Right lobe of liver (tissue), 6 donors: ENCODE measurements around the gene SYT3. TPM values are rescaled to one million over a fixed set of nuclear protein-coding genes. Genes with fewer than 3 reads are reported as not detected.

Experiments used
- ATAC-seq, 4 donors: fragments of 200-7000 bp; cut with Tn5 transposase; one replicate each; pipeline ENCODE4 v1.9.1; 2020; ENCODE audit warnings: mild to moderate bottlenecking in 4 of 4, moderate library complexity in 4 of 4
- DNase-seq, 3 donors: peaks; one replicate each; pipeline ENCODE4 v3.0.0-alpha.2; 2020
- H3K27ac ChIP-seq, 3 donors: fragments of 200-600 bp; one replicate each; pipeline ENCODE4 v1.8.0; 2022
- H3K27me3 ChIP-seq, 2 donors: fragments of 200-600 bp; one replicate each; pipeline ENCODE4 v1.8.0; 2022
- H3K36me3 ChIP-seq, 4 donors: fragments of 200-600 bp; sonication (generic) in 1 of 4; one replicate each; pipeline versions ENCODE4 v1.5.1 to v1.8.0; 2017 to 2022; ENCODE audit warnings: control low read depth in 1 of 4
- H3K4me1 ChIP-seq, 4 donors: fragments of 200-600 bp; sonication (generic) in 1 of 4; one replicate each; pipeline versions ENCODE4 v1.5.1 to v1.8.0; 2017 to 2022; ENCODE audit warnings: control low read depth in 1 of 4
- H3K4me3 ChIP-seq, 3 donors: fragments of 200-600 bp; one replicate each; pipeline ENCODE4 v1.8.0; 2022
- H3K9me3 ChIP-seq, 4 donors: fragments of 200-600 bp; sonication (generic) in 1 of 4; one replicate each; pipeline versions ENCODE4 v1.5.1 to v1.8.0; 2017 to 2022; ENCODE audit warnings: control low read depth in 1 of 4
- CTCF ChIP-seq, 4 donors: fragments of 200-600 bp in 3 of 4; fragments of 450-650 bp in 1 of 4; IDR thresholded peaks; one replicate each; pipeline versions ENCODE4 v1.5.1 to v1.8.0; 2016 to 2022; ENCODE audit warnings: antibody characterized with exemption in 4 of 4, mild to moderate bottlenecking in 2 of 4
- POLR2A ChIP-seq: fragments of 450-650 bp; IDR thresholded peaks from one replicate; pipeline ENCODE4 v1.6.1; 2017; ENCODE audit warnings: antibody characterized with exemption, mild to moderate bottlenecking
- WGBS: methylation state at CpG from one replicate; pipeline ENCODE4 v1.1.6; 2018; ENCODE audit warnings: low coverage, low lambda C conversion rate; ENCODE audit not compliant: insufficient coverage; ENCODE audit errors: missing lambda C conversion rate; 5-methylcytosine and 5-hydroxymethylcytosine counted together
- intact Hi-C, 2 donors: fragments of 100-400 bp; cut with DNase I; formaldehyde crosslinking; loops; one replicate each; pipeline versions ENCODE4 v1.11.2 to v1.14.1; 2022
- total RNA-seq, 6 experiments: library from RNA; depleted of rRNA in 2 of 6; stranded (reverse); fragments of >200 nt in 2 of 6; fragmentation: NEBNext Ultra II Directional in 3 of 6; extraction: Animal tissue kit (Norgen Biotek cat#: 25700) in 3 of 6; gene quantifications; one replicate each; pipeline versions ENCODE4 v1.1.0 to v1.2.4, GENCODE V29; 2016 to 2023
- donor health status: DM: no; HTN: yes; CAD: no.
- donor health status: DM: no; HTN: no; CAD: no.
- donor health status: DM: no; HTN: no; CAD: no.
- donor health status: DM: no; HTN: yes; CAD: no.
- donor health status: DM: no; HTN: yes; CAD: no.

Gene SYT3
- total RNA-seq, 6 experiments from 2014 or later, result not detected

- Histone ChIP-seq H3K27me3 (no peaks in the 10 kb centered on the region), H3K4me3 (no peak overlapping the region), H3K4me1 (no peaks in the 10 kb centered on the region), H3K9me3 (no peaks in the 10 kb centered on the region), H3K36me3 (no peaks in the 10 kb centered on the region), H3K27ac (no peak overlapping the region)
- ATAC-seq, result no peak
- intact Hi-C loops, result no loop called here
- DNase-seq, result no peak
- 41% methylated on average over 4 of the region's 4 CpGs for WGBS
- no peak for TF ChIP-seq POLR2A
- no peak for TF ChIP-seq CTCF (IDR thresholded peaks at IDR 0.05)
Observed at GRCh38 chr19:50602935-50603334, 36.7 kb downstream of the SYT3 start.

- H3K4me1 ChIP-seq, result no peaks in the 10 kb centered on the region
- H3K36me3 ChIP-seq, result no peaks in the 10 kb centered on the region
- 54% methylated on average over 6 of the region's 6 CpGs for WGBS
- intact Hi-C loops, result no loop called here
- DNase-seq (no peak), ATAC-seq (no peak)
- no peaks in the 10 kb centered on the region for H3K27me3 ChIP-seq
- TF ChIP-seq CTCF (IDR thresholded peaks at IDR 0.05) (no peak), POLR2A (no peak)
- H3K9me3 ChIP-seq, result no peaks in the 10 kb centered on the region
- no peak overlapping the region for H3K4me3 ChIP-seq
- H3K27ac ChIP-seq, result no peak overlapping the region
Observed at GRCh38 chr19:50602496-50602895, 37.2 kb downstream of the SYT3 start.

- intact Hi-C loops, result no loop called here
- H3K27me3 ChIP-seq, result no peaks in the 10 kb centered on the region
- TF ChIP-seq CTCF (IDR thresholded peaks at IDR 0.05) (no peak), POLR2A (no peak)
- WGBS, result 49% methylated on average over 5 of the region's 5 CpGs
- DNase-seq (no peak), ATAC-seq (no peak)
- H3K36me3 ChIP-seq, result no peaks in the 10 kb centered on the region
- H3K9me3 ChIP-seq, result no peaks in the 10 kb centered on the region
- H3K4me3 ChIP-seq, result no peak overlapping the region
- no peaks in the 10 kb centered on the region for H3K4me1 ChIP-seq
- H3K27ac ChIP-seq, result no peak overlapping the region
Observed at GRCh38 chr19:50602089-50602422, 37.6 kb downstream of the SYT3 start.

GRCh38 chr19:50601407-50602088 is 38.1 kb downstream of the SYT3 start:
- intact Hi-C loops, result no loop called here
- Histone ChIP-seq H3K4me3 (no peak overlapping the region), H3K27ac (no peak overlapping the region), H3K9me3 (no peaks in the 10 kb centered on the region), H3K4me1 (no peaks in the 10 kb centered on the region), H3K27me3 (no peaks in the 10 kb centered on the region), H3K36me3 (no peaks in the 10 kb centered on the region)
- no peak for ATAC-seq
- 35% methylated on average over 11 of the region's 11 CpGs for WGBS
- no peak for DNase-seq
- no peak for TF ChIP-seq POLR2A
- TF ChIP-seq CTCF (IDR thresholded peaks at IDR 0.05), result no peak

GRCh38 chr19:50599427-50599826 is 40.3 kb downstream of the SYT3 start:
- H3K9me3 ChIP-seq, result no peaks in the 10 kb centered on the region
- DNase-seq (no peak), ATAC-seq (no peak)
- no peaks in the 10 kb centered on the region for H3K4me1 ChIP-seq
- TF ChIP-seq CTCF (IDR thresholded peaks at IDR 0.05) (no peak), POLR2A (no peak)
- no peaks in the 10 kb centered on the region for H3K36me3 ChIP-seq
- WGBS, result 54% methylated on average over 9 of the region's 9 CpGs
- no peak overlapping the region for H3K27ac ChIP-seq
- H3K4me3 ChIP-seq, result no peak overlapping the region
- intact Hi-C loops, result no loop called here
- H3K27me3 ChIP-seq, result no peaks in the 10 kb centered on the region
